NOMO-1 (cell line): ENCODE measurements around the gene TMEM223.
"Not testable (repeated sequence)": the region's sequence is repeated elsewhere in the genome, so short reads cannot be mapped to it uniquely, and the experiment has no call there.

Experiments used
- DNase-seq, 2 experiments: peaks; one replicate each; lab custom pipeline; 2025; ENCODE audit not compliant: unreplicated experiment in 2 of 2; lab: John Stamatoyannopoulos, UW

The TMEM223 gene

DNA sequence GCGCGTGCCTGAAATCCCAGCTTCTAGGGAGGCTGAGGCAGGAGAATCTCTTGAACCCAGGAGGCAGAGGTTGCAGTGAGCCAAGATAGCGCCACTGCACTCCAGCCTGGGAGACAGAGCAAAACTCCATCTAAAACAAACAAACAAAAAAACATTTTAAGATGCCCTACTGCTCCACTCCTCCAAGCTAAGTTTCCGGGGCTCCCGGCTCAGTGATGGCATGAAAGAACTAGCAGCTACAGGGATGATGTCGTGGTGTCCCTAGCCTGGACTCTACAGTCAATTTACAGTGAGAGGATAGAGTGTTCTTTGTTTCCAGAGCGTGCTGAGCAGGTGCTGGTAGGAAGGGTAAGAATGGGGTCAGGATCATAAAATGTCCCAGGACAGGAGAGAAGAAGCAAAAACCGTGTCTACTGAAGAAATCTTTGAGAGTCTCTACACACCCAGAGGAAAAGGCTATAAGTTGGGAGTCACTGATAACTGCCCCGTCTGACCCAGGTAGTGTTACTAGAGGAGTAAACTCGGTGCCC, 36.7 kb downstream of the TMEM223 start:
- no peak for DNase-seq

DNA sequence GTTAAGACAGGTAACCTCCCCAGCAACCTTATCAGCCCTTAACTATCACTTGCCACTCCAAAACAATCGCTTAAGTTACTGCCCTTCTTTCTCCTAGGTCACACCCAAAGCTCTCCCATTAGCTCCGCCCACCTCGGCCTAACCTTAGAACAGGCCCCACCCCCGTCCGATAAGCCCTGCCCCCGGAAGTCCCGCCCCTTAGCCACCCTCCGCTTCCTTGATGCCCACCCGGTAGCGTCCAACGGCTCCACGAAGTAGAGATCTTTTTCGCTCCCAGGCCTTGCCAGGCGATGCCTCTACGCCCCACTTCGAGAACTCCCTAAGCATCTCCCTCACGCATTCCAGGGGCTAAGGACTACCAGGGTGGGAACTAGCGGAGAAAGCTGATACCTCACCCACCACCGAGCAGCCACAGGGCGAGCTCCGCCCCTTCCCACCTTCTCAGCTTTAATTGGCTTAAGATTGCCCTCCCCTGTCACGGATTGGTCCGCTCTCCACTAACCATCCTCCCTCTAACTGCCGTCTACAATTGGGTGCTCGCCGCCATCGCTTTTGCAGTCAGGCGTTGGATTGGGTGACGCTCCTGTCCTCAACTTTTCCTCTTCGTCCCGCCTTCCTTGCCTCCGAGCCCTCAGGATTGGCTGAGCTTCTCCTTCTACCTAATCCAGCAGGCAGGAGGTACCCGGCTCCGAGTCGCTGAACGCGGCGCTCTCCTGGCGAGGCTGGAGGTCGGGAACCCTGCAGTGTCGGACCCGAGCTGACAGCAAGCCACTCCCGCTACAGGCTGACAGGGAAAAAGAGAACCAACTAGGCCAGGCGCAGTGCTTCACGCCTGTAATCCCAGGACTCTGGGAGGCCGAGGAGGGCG, 37.8 kb downstream of the TMEM223 start, which contains the start of gene ZBTB3:
ZBTB3 (minus strand) TSS at position 425 of the 868 bp plus-strand sequence. CDS start 496 bp downstream, outside the sequence.
- peak; percentile 99 to 100 for DNase-seq

DNA sequence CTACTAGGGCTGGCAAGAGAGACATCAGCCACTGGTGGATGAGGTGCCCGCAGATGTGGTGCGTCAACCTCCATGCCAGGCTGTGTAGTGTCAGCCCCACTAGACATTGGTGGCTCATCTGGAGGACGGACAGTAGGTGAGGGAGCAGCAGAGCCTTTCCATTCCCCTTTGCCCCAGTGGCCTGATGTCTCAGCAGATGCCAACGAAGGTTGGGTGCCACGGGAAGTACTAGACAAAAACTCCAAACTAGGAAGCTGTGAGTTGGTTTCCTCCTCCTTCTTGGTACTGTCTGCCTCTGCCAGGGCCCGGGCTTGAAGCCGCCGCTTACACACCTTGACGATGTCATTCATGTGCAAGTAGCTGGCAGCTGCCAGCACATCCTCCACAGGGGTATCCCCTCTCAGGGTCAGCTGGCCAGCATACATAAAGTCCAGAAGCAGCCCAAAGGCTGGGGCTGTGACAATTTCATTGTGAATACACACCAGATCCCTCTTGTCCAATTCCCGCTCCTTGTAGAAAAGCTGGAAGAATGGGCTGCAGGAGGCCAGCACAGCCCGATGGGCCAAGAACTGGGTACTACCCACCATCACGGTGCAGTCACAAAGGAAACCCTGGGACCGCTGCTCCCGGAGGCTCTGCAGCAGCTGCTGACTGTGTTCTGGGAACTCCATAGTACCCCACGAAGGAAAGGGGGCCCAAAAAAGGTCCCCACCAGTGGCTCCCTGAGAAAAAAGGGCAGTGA, 38.6 kb downstream of the TMEM223 start:
- no peak for DNase-seq

DNA sequence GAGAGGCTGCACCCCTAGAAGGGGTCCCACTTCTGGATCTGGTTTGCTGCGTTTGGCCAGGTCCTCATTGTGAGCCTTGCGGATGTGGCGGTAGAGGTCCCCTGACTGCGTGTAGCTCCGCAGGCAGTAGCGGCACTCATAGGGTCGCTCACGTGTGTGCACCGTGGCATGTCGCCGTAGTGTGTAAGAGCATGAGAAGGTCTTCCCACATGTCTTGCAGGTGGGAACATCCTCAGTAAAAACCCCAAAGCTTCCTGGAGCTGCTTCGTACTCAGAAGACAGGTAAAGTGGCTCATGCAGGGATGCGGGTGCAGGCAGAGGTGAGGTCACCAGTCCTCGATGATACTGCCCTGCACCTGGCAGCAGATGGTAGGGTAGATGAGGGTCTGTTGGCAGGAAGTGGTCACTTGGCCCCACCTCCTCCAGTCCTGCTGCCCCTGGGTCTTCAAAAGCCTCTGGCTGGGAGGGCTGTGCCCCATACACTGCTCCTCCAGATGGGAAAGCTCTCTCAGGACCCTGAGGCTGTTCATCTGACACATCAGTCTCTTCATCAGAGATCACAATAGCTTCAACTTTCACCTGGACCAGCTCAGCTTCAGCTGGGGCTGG, 39.5 kb downstream of the TMEM223 start:
- no peak for DNase-seq

DNA sequence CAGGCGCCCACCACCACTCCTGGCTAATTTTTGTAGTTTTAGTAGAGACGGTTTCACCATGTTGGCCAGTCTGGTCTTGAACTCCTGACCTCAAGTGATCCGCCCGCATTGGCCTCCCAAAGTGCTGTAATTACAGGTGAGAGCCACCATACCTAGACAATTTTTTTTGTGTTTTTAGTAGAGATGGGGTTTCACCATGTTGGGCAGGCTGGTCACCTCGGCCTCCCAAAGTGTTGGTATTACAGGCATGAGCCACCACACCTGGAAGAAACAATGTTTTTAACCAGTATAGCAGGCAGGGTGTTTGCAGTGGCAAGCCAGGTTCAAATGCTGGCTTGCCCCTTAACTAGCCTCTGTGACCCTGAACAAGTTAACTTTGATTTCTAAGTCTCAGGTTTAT, 41.9 kb downstream of the TMEM223 start:
- not testable (repeated sequence) for DNase-seq

DNA sequence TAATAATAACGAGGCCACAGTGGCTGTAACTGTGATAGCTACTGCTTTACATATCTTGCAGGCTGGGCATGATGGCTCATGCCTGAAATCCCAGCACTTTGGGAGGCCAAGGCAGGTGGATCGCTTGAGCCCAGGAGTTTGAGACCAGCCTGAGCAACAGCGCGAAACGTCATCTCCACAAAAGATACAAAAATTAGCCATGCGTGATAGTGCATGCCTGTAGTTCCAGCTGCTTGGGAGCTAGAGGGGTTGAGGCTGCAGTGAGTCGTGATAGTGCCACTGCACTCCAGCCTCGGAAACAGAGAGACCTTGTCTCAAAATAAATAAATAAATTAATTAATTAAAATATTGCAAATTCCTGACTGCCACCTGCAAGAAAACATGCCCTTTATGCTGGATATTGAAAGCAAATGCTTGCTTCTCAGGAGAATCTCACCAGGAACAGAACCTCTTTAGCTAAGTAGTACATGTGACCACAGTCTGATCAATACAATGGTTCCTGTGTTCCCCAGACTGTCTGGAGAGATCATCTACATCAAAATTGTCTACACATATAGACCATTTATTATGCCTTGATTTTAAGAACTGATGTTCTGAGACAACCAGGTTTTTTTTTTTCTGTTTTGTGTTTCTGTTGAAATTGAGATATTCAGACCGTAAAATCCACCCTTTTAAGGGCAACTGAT, 44.2 kb downstream of the TMEM223 start:
- no peak for DNase-seq
